T follicular helper cell (primary cell): ENCODE results near the gene FMN2.
"Not testable (repeated sequence)": the region's sequence is repeated elsewhere in the genome, so short reads cannot be mapped to it uniquely, and the experiment has no call there.

Source experiments
- DNase-seq: peaks from one replicate; pipeline ENCODE4 v3.0.0-alpha.2; 2020; ENCODE audit warnings: low read depth

Gene FMN2

DNA sequence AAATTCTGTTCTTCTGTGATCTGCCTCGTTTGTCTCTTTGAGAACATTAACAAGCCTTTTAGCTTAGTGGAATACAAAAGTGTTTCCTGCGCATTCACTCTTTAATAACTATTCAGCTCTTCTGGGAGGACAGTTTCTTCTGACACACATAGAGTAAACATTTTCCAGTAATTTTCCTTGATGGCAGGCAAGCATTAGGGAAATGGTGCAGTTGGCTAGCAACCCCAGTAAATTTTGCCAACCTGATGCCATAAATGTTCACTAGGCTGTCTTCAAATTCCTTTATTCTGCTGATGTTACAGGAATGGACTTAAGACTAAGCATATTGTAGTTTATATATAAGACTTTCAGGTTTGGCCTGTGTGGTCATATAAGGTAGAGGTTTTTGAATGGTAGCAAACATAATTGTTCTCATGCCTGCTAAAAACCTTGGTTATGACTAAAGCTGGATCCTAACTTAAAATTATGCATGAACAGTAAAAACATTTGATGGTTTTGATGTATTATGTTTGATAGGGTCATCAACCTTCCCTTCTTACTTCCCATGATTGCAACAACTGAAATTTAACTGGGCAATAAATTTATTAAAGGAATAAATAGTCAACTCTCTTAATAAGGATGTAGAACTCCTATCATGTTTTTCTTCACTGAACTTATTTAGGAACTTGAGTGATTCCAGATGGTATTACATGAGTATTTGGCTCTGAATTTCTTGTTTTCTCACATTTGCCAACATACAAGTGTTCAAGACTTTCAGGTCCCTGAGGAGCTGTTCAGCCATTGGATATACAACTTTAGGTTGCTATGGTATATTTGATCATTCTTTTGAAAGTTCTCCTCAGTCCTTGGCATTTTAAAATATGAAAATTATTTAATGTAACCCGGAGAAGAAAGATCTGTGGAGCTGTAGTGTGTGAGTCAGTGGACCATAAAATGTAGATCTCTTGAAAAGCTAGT is 223.4 kb downstream of the FMN2 start:
- DNase-seq, result no peak

DNA sequence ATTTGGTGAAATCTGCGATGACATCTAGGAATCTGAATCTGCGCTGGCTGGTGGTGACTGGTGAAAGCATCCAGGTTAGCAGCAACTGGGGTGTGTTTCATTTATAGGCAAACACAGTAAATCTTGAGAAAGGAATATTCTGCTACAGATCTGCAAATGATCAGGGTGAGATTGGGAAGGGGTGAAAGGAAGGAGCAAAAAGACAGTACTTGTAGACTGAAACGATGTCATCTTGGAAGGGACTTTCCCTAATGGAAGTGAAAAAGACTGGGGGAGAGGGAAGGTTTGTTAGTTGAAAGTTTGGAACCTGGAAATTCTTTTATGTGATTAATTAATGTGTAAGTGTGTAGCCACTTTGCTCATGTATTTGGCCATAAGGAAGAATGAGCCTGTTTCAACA is 228.3 kb downstream of the FMN2 start:
- DNase-seq, result no peak

DNA sequence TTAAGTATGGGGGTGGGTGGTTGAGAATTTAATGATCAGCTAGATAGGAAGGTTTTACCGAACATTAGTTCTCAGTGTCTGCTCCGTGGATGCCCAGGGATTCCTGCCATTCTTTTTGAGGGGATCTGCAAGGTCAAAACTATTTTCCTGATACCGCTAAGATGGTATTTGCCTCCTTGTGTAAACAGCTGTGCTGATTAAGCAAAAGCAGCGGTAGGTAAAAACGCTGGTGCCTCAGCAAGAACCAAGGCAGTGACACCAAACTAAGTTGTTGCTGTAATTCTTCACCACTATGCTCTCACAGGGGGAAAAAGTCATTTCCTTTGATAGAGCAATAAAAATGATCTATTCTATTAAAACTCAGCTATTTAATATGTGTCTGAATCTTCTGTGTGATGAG is 229.0 kb downstream of the FMN2 start:
- no peak for DNase-seq

DNA sequence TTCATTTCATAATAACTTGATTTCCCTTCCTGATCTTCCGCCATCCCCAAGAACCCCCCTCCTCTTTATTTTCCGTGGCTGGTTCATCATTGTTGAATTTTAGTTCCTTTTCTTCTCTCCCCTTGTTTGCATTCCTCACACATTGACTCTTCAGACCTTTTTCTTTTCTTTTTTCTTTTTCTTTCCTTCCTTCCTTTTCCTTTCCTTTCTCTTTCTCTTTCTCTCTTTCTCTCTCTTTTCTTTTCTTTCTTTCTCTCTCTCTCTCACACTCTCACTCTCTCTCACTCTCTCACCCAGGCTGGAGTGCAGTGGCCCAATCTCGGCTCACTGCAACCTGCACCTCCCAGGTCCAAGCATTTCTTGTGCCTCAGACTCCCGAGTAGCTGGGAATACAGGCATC is 231.3 kb downstream of the FMN2 start:
- no peak for DNase-seq

DNA sequence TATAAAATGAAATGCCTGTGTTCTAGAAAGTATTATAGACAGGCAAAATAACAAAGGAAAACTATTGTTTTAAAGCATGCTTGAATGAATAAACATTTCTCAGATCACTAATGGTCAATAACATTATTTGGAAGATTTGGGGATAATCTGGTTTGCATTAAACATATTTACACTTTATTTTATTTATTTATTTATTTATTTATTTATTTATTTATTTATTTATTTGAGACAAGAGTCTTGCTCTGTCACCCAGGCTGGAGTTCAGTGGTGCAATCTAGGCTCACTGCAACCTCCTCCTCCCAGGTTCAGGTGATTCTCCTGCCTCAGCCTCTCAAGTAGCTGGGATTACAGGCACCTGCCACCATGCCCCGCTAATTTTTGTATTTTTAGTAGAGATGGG is 236.7 kb downstream of the FMN2 start:
- not testable (repeated sequence) for DNase-seq

DNA sequence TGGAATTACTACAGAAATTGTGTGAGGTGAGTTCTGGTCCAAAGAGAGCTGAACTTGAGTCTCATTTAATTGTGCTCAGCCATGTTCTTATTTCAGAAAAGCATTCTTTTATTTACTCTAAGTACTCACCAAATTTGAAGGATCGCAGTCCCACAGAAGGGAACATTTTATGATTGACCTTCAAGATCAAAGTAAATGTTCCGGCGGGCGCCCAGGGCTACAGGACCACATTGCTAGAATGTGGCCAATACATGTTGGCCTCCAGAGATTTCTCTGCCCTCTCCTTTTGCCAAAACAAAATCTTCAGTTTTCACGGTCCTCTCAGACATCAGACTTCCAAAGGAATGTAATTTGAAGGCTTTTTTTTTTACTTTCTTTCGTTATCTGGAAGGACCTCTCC is 237.8 kb downstream of the FMN2 start:
- DNase-seq, result no peak

DNA sequence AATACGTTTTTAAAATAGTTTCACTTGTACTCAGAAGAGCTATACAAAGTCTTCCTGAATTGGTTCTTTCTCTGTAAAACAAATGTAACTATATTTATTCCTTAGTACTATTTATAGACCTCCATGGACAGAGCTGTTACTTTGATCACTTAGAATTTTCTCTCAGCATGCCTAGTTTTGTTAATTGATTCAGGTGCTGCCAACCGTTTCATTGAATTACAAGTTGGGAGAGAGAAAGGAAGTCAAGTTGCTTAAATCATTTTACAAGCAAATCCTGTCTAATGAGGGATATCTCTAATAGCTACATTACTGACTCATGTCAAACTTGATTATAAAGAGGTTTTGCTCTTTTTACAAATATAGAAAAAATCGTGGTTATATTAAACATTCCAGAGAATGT is 241.0 kb downstream of the FMN2 start:
- no peak for DNase-seq

DNA sequence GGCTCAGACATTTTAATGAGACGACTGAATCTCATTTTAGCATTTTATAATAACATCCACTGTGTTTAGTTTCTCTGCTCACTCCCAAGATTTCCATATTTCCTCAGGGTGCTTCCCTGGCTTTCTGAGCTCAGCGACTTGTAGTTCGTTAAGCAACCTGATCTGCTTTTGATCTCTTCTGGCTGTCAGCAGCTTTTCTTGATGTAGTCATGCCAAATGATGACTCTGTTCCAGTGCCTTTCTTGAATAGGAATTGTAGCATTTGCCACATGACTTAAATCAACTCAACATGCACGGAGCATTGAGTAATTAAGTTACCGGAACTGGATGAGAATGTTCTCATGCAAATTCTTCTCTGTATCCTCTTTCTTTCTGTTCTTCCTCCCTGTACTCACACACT is 246.1 kb downstream of the FMN2 start:
- no peak for DNase-seq

DNA sequence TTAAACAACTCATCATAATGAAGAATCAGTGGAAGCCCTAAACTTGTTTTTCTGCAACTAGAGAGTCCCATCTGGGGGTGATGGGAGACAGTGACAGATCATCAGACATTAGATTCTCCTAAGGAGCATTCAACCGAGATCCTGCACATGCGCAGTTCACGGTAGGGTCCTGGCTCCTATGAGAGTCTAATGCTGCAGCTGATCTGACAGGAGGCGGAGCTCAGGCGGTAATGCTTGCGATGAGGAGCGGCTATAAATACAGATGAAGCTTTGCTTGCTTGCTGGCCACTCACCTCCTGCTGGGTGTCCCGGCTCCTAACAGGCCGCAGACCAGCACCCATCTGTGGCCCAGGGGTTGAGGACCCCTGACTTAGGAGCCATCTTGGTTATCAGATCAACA is 247.2 kb downstream of the FMN2 start:
- no peak for DNase-seq

DNA sequence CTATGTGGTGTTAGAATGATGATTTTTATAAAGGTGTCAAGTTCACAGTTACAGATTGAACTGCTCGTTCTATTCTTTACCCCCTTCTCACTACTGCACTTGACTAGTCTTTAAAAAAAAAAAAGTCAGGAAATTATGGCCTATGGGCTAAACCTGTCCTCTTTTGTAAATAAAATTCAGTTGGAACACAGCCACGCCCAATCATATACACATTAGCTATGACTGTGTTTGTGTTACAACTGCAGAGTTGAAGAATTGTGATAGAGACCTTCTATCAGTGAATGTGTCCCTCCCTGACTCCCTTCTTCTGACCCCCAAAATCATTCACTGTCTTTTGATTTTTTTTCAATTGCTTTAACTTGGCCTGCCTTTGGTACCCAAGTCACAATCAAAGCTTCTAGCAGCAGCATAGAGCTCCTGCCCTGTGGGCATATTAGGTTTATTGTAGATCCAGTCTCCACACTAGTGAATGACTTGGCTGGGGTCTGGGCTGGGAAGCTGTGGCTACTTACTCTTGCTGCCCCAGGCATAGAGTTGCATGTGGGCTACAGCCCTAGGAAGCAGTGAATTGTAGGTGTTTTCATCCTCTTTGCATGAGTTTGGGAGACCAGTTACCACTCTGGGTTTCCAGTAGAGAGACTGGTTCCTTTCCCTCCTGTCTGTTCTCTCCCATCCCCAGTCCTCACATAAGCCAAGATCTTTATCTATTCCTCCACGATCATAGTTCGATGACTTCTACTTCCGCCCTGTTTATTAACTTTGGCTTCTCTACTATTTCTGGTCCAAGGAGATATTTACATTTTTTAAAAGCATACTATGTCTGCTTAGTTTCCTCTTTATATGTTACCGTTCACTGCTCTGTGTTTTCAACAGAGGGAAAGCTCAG is 249.9 kb downstream of the FMN2 start:
- no peak for DNase-seq

DNA sequence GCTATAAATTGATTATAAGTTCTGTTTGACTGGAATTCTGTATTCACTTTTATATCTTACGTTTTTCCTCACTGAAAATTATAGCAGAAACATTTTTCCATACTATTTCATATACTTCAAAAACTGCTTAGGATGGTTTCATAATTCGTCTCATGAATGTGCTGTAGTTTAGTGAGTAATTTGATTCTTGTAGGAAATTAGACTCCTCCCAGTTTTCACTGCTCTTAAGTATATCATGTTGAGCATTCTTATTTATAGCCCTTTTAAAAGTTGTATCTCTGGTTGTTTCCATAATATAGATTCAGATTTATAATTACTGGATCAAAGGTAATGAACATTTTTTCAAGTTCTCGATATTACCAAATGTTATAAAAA is 250.6 kb downstream of the FMN2 start:
- no peak for DNase-seq

DNA sequence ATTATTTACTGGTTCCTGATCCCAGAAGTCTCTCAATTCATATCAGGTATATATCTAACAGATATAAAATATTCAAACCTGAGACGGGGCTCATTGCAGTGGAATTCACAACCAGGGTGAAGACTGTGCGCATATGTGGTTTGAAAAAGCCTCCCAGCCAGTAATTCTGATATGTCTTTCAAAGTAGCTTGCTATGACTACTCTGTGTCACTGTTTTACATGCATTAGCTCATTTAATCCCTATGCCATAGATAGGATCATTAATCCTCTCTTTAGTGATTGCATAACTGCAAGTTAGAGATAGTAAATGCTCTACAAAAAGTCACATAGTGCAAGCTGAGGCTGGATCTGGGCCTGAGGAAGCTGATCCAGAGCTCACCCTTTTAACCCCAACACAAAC is 251.4 kb downstream of the FMN2 start:
- no peak for DNase-seq

DNA sequence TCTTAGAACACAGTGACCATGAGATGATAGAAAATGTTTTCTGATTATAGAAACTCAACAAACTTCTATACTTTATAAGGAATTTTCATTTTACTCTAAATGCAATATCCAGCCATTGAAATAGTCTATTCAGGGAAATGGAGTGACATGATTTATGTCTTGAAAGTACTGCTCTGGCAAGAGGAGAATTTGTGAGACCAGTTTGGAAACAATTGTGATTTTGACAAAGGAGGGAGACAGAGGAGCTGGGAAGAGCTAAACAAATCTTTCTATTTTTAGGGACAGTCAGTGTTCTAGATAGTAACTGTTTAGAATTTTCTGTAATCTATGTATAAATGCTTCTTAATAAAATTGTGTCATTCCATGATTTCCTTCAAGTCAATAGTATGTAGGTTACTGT is 252.3 kb downstream of the FMN2 start:
- DNase-seq, result no peak

DNA sequence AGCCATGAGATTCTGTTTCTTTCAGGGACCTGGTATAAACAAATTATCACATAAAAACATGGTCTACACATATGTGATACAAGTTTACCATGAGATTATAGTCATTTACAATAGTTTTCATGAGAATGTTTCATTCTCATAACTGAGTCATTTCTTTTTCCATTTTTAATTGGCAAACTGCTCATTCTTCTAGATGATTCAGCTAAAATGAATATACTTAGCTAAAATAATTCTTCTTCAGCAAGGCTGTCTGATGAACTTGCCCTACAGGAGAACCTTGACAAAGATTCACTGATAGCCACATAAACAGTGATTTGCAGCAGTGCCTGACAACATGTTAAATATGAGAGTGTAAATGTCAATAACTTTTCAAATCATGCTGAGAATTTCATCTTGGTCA is 253.2 kb downstream of the FMN2 start:
- DNase-seq, result no peak

DNA sequence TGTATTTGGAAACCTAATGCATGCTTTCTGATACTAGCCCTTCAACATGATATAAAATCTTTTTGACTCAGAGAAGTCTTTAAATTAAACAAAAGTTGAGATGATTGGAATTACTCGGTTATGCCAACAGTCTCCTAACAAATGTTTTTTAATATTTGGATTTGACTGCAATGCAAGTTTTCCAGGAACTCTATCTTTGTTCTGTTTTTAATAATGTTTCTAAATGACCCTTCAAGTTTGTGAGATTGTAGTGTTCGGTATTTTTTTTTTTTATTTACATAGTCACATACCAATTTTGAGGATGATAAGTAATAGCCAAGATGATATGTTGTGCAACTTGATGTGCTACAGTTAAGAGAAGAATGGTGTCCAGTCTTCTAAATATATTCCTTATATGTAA is 258.0 kb downstream of the FMN2 start:
- DNase-seq, result no peak

DNA sequence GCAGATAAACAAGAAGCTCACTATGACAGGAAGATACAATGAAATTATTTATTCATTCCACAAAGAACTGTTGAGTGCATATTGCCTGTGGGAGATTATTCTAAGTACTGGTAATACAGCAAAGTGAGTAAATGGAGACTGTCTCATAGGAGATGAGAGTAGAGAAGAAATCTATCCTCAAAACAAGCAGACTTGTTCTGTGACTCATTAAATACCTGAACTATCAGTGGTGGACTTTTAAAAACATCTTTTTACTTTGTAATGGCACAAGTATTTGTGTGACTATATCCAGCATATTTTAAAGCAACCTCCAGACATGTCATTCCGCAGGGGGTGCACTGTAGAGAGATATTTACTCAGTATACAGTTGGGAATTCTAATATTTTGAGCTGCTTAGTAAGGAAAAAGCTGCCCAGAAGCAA is 259.2 kb downstream of the FMN2 start:
- no peak for DNase-seq

DNA sequence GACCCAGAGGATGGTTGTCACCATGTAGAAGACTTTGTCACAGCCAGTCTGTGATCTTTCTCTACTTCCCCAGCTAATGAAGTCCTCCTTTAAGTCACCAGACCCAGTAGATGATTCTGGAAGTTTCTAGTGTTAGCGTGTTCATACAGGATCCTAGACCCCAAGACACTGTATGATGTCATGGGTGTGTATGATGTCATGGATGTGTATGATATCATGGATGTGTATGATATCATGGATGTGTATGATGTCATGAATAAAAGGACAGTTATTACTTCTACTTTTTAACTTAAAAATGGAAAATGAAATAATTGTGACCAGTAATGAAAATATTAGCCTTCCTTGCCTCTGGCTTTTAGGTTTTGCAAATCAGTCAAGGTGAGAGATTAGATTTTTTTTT is 260.0 kb downstream of the FMN2 start:
- no peak for DNase-seq

DNA sequence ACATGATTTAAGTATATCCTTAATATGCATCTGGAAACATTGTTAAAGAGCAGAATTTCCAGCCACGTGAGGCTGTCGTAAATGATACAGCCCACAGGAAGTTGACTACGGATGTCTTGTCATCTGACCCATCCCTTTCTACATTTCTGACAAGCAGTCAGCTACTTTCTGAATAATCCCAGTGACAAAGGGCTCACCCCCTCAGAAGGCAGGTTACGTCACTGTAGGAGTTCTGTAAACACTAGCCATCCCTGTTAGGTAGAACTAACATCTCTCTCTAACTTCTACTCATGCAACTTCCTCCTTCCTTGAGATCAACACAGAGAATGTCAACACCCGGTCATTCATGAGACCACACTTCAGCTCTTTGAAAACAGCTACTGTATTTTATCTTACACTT is 261.1 kb downstream of the FMN2 start:
- no peak for DNase-seq

DNA sequence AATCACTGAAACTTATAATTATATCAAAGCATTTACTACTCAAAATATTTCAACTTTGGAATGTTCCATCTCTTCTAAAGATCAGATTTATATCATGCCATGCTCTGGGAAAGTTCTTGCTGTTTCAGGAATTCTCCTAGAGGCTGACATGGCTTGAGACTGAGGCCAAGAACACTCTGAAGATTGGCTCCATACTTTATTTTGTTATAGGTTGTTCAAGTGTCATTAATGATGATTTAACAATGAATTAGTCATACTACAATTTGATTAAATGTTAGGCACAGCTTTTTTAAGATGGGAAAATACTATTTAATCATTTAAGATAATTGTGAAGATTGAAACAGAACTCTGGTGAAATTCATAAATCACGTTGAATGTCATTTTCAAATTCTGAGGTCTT is 264.9 kb downstream of the FMN2 start:
- DNase-seq, result no peak

DNA sequence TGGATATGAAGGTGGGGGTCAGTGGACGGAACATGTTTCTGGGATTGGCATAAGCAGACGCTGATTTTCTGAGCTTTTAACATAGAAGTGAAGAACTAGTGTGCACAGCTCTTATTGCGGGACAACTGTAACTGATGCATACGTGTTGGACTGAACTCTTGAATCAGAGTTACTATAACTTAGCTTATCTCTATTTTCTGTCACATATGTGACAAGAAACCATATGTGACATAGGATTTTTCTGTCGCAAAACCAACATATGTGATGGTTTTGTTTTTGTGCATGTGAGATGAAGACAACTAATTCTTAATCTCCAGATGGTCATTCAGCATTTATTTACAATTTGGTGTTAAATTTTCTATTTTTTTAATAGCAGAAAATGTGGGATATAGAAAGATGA is 270.4 kb downstream of the FMN2 start:
- no peak for DNase-seq

DNA sequence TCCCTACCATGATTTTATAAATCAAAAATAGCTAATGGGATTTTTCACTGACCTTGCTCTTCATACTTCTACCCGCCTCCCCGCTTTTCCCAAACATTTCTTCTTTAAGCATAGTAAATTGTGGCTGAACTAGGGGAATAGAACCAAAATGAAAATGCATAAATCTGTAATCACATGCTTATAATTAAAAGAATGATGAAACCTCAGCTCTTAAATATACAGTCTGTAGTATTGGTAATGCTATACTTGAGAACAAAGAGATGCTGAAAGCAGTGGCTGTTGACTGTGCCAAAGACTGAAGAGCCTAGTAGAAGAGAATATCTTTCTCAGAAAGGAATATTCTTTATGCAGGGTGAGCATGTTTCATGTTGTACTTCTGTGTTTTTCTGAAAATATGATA is 271.1 kb downstream of the FMN2 start:
- no peak for DNase-seq

DNA sequence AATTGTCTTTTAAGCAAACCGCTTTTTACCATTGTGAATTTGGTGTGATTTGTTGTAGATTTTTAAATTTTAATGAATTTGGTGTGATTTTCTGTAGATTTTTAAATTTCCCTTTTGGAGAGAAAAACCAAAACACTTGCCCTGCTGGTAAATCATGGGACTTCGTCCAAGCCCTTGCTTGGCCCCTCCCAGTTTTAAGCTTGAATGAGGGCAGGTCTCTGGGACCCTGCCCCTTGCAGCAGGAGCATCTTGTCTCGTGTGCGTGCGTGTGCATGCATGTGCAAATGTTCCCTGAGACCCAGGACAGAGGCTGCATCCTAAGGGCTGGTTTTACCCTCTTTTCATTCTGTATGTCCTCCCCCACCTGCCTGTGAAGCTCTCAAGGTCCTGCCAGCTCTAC is 271.6 kb downstream of the FMN2 start:
- no peak for DNase-seq

DNA sequence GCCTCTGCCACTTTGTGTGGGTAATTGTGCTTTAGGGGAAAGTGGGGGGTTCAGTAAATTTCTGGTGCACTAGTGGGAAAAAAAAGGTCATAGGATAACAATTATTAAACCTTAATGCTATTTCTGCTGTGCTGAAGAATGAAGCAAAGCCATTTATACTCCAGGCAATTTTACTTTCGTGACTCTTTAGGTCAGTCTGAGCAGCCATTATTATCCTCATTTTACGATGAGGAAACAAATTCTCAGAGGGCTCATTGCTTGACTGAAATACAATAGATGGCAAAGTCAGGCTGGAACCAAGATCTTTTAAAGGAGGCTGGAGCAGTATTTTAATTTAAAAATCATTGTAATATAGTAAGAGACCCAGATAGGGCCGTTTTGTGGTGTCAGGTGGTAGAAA is 272.2 kb downstream of the FMN2 start:
- no peak for DNase-seq
